Pancreas (tissue), 10 donors: ENCODE data around the gene MCRS1. TPM values are rescaled to one million over a fixed set of nuclear protein-coding genes. Genes with fewer than 3 reads are reported as not detected.

Experiments
- ATAC-seq, 4 donors: fragments of 200-7000 bp; cut with Tn5 transposase; one replicate each; pipeline versions ENCODE4 v1.8.0 to v1.9.1; 2020; ENCODE audit warnings: mild to moderate bottlenecking in 4 of 4, moderate library complexity in 4 of 4
- DNase-seq, 6 donors: peaks; one replicate each; pipeline ENCODE4 v3.0.0-alpha.2; 2020
- FAIRE-seq: peaks from 2 replicates; lab custom pipeline; 2012; peaks lifted over from hg19 to GRCh38; lab: Jason Lieb, UNC
- H3K27ac ChIP-seq, 4 donors: fragments of 200-600 bp; sonication (generic); 1 replicate in 3 of 4; 2 replicates in 1 of 4; pipeline versions ENCODE4 v1.5.0 to v1.8.0; 2020
- H3K27me3 ChIP-seq, 4 donors: fragments of 200-600 bp; one replicate each; pipeline ENCODE4 v1.8.0; 2021
- H3K36me3 ChIP-seq, 3 donors: fragments of 200-600 bp; sonication (generic) in 1 of 3; one replicate each; pipeline versions ENCODE4 v1.5.0 to v1.8.0; 2020 to 2021
- H3K4me1 ChIP-seq, 3 donors: fragments of 200-600 bp; one replicate each; pipeline ENCODE4 v1.8.0; 2021
- H3K4me3 ChIP-seq, 4 donors: fragments of 200-600 bp; sonication (generic) in 2 of 4; one replicate each; pipeline versions ENCODE4 v1.5.0 to v1.8.0; 2020 to 2021
- H3K9me3 ChIP-seq, 4 donors: fragments of 200-600 bp; one replicate each; pipeline ENCODE4 v1.8.0; 2021
- WGBS, 2 donors: extraction: QIAGEN DNeasy Blood & Tissue Kit; methylation state at CpG; one replicate each; pipeline ENCODE4 v1.1.7; 2013; 5-methylcytosine and 5-hydroxymethylcytosine counted together
- intact Hi-C, 3 donors: fragments of 100-400 bp; cut with DNase I; formaldehyde crosslinking; loops; one replicate each; pipeline versions ENCODE4 v1.11.1 to v1.14.2; 2022
- polyA plus RNA-seq, 2 donors: library from polyadenylated mRNA; stranded (reverse); fragments of 200-250 nt; gene quantifications; one replicate each; pipeline ENCODE4 v1.2.3, GENCODE V29; 2013
- total RNA-seq, 6 donors: library from RNA; stranded (reverse); fragmentation: NEBNext Ultra II Directional in 4 of 6; extraction: Animal tissue kit (Norgen Biotek cat#: 25700) in 4 of 6; gene quantifications; one replicate each; pipeline versions ENCODE4 v1.2.1 to v1.2.4, GENCODE V29; 2021 to 2023
- TF ChIP-seq, protein P1 (sequence below), 4 donors: fragments of 200-600 bp; sonication (generic) in 3 of 4; IDR thresholded peaks; one replicate each; pipeline versions ENCODE4 v1.5.0 to v1.8.0; 2021; ENCODE audit warnings: antibody characterized with exemption in 4 of 4
- donor health status: healthy with polysubstance abuse.
- donor health status: DM: no; HTN: no; CAD: no; lungs with moderate emphysema.
- donor health status: DM: no; HTN: no; CAD: no.
- donor health status: control.
- donor health status: control.
- donor health status: Bipolar disorder and iron deficiency.
- donor health status: DM: yes; HTN: yes; CAD: no.
- donor health status: DM: no; HTN: no; CAD: no.
- donor health status: DM: no; HTN: no; CAD: no.
- donor health status: DM: yes; HTN: yes; CAD: no.

Gene MCRS1
- total and polyA plus RNA-seq, 8 donors, result 19.3 to 71.0 (median 25.9) TPM

DNA sequence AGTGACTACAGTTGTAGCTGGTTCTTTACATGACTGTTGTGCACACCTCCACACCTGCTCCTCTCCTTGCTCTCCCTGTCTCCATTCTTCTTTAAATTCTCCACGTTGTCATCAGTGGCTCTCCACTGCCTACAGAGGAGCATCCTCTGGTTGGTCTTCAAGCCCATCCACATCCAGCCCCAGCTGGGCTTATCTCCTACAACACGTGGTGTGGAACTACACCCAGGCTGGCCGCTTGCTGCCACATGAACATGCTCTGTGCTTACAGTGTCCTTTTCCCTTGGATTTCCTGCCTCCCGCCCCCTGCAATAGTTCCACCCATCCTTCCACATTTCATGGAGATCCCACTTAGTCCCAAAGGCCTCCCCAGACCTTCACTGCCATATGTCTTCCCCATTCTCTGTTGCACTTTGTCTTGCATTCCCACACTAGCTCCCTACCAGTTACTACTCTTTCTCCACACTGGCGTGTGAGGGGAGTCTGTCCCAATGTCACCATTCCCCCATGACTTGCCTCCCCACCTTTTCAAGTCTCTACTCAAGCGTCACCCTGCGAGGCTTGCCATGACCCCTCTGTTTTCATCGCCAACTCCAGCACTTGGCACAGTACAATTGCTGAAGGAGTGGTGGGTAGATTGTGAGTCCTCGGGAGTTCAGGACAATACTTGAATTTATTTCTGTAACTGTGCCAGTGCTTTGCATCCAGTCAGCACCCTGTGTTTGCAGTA is 9.8 kb upstream of the MCRS1 start:
- Histone ChIP-seq H3K4me1 (peaks cover 0 to 4% (median 1%) of the 10 kb centered on the region in 3 donors), H3K27ac (no peak overlapping the region), H3K4me3 (no peak overlapping the region), H3K27me3 (no peaks in the 10 kb centered on the region), H3K36me3 (peaks cover 0 to 3% (median 0%) of the 10 kb centered on the region in 3 donors), H3K9me3 (no peaks in the 10 kb centered on the region)
- 73 to 76% methylated on average over 9 of the region's 9 CpGs for WGBS, 2 donors
- intact Hi-C loops, result loop anchor here in 2 of 3 donors (10.0 kb wide), 2 partner anchors 213 to 223 kb away; partner anchors contain the start of gene SPATS2 (in 1 of the 2)
- FAIRE-seq (no peak), ATAC-seq (no peak), DNase-seq (no peak)
- TF ChIP-seq, protein P1, sequence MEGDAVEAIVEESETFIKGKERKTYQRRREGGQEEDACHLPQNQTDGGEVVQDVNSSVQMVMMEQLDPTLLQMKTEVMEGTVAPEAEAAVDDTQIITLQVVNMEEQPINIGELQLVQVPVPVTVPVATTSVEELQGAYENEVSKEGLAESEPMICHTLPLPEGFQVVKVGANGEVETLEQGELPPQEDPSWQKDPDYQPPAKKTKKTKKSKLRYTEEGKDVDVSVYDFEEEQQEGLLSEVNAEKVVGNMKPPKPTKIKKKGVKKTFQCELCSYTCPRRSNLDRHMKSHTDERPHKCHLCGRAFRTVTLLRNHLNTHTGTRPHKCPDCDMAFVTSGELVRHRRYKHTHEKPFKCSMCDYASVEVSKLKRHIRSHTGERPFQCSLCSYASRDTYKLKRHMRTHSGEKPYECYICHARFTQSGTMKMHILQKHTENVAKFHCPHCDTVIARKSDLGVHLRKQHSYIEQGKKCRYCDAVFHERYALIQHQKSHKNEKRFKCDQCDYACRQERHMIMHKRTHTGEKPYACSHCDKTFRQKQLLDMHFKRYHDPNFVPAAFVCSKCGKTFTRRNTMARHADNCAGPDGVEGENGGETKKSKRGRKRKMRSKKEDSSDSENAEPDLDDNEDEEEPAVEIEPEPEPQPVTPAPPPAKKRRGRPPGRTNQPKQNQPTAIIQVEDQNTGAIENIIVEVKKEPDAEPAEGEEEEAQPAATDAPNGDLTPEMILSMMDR (IDR thresholded peaks at IDR 0.05), result no peak

DNA sequence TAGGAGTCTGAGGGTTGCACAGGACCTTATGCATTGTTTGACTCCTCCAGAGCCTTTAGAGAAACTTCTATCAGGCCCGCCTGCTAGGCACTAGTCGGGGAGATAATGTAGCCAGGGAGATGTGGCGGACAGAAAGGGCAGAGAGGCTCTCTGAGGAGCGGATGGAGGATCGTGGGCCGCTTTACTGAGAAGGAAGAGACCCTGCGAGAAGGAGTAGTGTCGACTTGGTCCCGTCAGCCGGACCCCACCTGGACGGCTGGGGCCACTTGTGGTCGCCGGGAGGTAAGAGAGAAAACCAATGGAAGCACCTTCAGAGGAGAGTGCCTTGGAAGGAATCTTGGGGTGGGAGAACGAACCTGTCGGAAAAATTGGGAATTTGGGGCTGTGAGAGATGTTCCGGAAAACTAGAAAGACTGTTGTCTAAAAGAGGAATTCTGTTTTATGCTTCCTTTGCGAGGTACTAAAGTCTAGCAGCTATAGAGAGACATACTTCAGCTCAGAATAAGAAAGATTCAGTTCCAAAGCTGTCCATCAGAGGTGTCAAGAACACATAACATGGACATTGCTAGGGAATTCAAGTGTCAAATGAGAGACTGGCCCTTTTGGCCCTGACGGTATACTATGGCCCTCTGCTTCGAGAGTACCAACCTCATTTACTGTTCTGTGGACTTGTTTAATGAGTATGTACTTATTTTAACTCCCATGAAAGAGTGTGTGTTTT is 660 bp upstream of the MCRS1 start:
- no peaks in the 10 kb centered on the region for H3K27me3 ChIP-seq
- intact Hi-C loops, result no loop called here

DNA sequence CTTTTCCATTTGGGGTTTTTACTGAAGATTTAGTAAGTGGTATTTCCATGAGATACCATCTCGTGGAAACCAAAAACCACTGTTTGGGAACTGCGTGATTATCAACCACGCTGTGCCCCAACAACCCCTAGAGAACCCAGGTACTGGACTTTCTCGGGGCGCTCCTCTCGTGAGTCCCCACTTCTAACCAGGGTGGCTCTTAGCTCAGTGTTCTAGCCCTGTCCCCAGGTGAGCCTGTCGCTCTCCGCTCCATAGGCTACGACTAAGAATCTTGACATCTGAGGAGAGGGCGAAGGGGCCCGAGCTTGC is 686 bp downstream of the MCRS1 start:
- 1 to 3% methylated on average over 11 of the region's 11 CpGs for WGBS, 2 donors
- no peak for FAIRE-seq
- peaks cover 0 to 19% (median 9%) of the 10 kb centered on the region in 3 donors for H3K4me1 ChIP-seq

More for the DNA sequence above, 660 bp upstream of the MCRS1 start:
- no peak for FAIRE-seq
- Histone ChIP-seq H3K36me3 (peaks cover 0 to 12% (median 0%) of the 10 kb centered on the region in 3 donors), H3K4me1 (peaks cover 0 to 19% (median 9%) of the 10 kb centered on the region in 3 donors), H3K9me3 (no peaks in the 10 kb centered on the region), H3K27ac (peak overlapping the region in 3 of 4 donors; percentile 64 to 80 (median 75)), H3K4me3 (peak overlapping the region; percentile 68 to 93 (median 75))
- DNase-seq, result no peak
- peak in 1 of 4 donors; percentile 43 for ATAC-seq
- TF ChIP-seq, protein P1 (IDR thresholded peaks at IDR 0.05), result no peak
- 1% methylated on average over 19 of the region's 19 CpGs for WGBS, 2 donors

GRCh38 chr12:49566361-49566760 is 1.6 kb downstream of the MCRS1 start:
- intact Hi-C loops, result no loop called here
- DNase-seq (peak in 1 of 6 donors; percentile 37), ATAC-seq (no peak), FAIRE-seq (no peak)
- 84 to 89% methylated on average over 13 of the region's 13 CpGs for WGBS, 2 donors
- H3K4me3 ChIP-seq, result no peak overlapping the region
- H3K27ac ChIP-seq, result no peak overlapping the region
- TF ChIP-seq, protein P1 (IDR thresholded peaks at IDR 0.05), result no peak
- H3K4me1 ChIP-seq, result peaks cover 0 to 19% (median 9%) of the 10 kb centered on the region in 3 donors
- peaks cover 0 to 33% (median 7%) of the 10 kb centered on the region in 3 donors for H3K36me3 ChIP-seq
- no peaks in the 10 kb centered on the region for H3K27me3 ChIP-seq
- H3K9me3 ChIP-seq, result no peaks in the 10 kb centered on the region

More for the DNA sequence above, 686 bp downstream of the MCRS1 start:
- Histone ChIP-seq H3K36me3 (peaks cover 0 to 25% (median 7%) of the 10 kb centered on the region in 3 donors), H3K4me3 (peak overlapping the region; percentile 68 to 93 (median 75)), H3K27me3 (no peaks in the 10 kb centered on the region), H3K27ac (peak overlapping the region in 3 of 4 donors; percentile 56 to 75 (median 64)), H3K9me3 (no peaks in the 10 kb centered on the region)
- peak; percentile 11 to 23 (median 16) for ATAC-seq
- DNase-seq, result no peak
- TF ChIP-seq, protein P1 (IDR thresholded peaks at IDR 0.05), result no peak
- intact Hi-C loops, result no loop called here
